DLD1 (cell line): ENCODE data around the gene PTPRN2.
"Not testable (repeated sequence)": the region's sequence is repeated elsewhere in the genome, so short reads cannot be mapped to it uniquely, and the experiment has no call there.

Experiments used
- in situ Hi-C: cut with HindIII; loops from 2 replicates; pipeline ENCODE4 v1.10.0; 2017; ENCODE audit warnings: low sequenced_read_pairs

Gene PTPRN2

DNA sequence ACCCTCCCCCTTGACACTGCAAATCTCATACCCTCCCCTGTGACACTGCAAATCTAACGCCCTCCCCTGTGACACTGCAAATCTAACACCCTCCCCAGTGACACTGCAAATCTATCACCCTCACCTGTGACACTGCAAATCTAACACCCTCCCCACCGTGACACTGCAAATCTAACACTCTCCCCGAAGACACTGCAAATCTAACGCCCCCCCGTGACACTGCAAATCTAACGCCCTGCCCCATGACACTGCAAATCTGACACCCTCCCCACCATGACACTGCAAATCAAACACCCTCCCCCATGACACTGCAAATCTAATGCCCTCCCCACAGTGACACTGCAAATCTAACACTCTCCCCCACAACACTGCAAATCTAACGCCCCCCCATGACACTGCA lies 647.1 kb downstream of the PTPRN2 start:
- in situ Hi-C loops: no loop called here

DNA sequence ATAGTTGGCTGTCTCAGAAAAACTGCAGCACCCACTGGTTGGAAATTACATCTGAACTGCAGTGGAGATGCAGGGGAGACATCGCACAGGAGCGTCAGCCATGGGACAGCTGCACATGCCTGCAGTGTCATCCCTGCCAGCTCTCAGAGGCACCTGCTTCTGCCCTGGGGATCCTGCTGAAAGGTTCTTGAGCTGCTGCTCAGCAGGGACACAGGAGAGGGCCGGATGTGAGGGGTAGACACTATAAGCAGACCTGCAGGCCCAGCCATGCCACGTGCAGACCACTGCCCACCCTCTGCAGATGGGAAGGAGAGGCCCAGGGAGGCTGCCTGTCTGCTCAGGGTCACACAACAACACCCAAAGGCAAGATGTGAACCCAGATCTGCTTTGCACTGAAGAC lies 649.4 kb downstream of the PTPRN2 start:
- in situ Hi-C loops: no loop called here

DNA sequence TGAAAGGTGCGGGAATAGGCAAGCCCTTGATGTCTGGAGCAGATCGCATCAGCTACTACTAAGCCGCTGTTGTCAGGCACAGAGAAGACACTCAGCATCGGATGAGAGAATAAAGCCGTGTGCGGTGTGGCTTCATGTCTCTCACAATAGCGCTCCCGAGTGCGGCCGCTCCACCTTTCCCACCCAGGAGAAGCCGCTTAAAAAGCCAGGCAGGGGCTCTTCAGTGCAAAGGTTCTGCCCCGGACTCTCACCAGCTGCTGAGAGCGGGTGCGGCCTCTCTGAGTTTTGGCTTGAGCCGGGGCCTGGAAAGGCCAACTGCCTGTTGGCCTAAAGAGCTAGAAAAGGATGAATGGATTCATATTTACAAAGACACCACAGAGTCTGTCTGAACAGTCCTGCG lies 650.2 kb downstream of the PTPRN2 start:
- in situ Hi-C loops: no loop called here

DNA sequence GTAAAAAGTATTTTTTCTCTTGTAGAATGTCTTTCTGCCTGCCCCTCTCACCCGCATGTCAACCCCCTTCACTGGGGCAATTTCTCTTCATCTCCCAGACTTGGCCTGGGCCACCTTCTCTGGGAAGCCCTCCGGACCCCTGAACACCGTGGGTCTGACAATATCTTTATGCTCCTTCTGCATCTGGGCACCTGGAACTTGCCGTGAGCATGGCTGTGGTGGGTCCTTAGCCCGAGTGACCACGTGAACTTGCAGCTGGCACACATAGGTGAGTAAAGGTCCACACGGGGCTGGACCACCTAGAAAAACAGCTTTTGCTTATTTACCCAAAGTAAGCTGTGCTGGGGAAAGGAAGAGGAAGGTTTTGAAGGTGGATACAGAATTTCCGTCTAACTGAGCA lies 650.6 kb downstream of the PTPRN2 start:
- in situ Hi-C loops: no loop called here

DNA sequence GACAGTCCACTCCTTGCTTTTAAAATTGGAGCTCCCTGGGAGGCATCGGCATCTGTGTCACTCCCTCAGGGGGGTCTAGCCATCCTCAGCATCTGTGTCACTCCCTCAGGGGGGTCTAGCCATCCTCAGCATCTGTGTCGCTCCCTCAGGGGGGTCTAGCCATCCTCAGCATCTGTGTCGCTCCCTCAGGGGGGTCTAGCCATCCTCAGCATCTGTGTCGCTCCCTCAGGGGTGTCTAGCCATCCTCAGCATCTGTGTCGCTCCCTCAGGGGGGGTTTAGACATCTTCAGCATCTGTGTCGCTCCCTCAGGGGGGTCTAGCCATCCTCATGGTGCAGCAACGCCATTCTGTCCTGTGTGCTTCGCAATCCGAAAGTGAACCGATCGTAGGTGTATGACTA lies 651.9 kb downstream of the PTPRN2 start:
- in situ Hi-C loops: not testable (repeated sequence)

DNA sequence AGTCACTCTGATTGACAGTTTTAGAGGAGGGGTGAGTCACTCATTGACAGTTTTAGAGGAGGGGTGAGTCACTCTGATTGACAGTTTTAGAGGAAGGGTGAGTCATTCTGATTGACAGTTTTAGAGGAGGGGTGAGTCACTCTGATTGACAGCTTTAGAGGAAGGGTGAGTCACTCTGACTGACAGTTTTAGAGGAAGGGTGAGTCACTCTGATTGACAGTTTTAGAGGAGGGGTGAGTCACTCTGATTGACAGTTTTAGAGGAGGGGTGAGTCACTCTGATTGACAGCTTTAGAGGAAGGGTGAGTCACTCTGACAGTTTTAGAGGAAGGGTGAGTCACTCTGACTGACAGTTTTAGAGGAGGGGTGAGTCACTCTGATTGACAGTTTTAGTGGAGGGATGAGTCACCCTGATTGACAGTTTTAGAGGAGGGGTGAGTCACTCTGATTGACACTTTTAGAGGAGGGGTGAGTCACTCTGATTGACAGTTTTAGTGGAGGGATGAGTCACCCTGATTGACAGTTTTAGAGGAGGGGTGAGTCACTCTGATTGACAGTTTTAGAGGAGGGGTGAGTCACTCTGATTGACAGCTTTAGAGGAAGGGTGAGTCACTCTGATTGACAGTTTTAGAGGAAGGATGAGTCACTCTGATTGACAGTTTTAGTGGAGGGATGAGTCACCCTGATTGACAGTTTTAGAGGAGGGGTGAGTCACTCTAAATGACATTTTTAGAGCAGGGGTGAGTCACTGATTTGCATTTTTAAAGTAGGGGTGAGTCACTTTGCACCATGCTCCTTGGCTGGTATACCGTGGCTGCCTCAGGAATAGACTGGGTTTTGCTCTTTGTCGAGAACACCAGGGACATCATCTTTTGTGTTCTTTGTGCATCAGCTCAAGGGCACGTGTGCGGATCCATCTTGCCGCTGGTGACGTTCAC lies 654.1 kb downstream of the PTPRN2 start:
- in situ Hi-C loops: not testable (repeated sequence)

DNA sequence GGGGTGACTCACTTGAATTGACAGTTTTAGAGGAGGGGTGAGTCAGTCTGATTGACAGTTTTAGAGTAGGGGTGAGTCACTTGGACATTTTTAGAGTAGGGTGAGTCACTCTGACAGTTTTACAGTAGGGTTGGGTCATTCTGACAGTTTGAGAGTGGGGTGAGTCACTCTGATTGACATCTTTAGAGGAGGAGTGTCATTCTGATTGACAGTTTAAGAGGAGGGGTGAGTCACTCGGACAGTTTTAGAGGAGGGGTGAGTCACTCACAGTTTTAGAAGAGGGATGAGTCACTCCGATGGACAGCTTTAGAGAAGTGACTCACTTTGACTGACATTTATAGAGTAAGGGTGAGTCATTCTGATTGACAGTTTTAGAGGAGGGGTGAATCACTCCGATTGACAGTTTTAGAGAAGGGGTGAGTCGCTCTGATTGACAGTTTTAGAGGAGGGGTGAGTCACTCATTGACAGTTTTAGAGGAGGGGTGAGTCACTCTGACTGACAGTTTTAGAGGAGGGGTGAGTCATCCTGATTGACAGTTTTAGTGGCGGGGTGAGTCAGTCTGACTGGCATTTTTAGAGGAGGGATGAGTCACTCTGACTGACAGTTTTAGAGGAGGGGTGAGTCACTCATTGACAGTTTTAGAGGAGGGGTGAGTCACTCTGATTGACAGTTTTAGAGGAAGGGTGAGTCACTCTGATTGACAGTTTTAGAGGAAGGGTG lies 655.0 kb downstream of the PTPRN2 start:
- in situ Hi-C loops: no loop called here

DNA sequence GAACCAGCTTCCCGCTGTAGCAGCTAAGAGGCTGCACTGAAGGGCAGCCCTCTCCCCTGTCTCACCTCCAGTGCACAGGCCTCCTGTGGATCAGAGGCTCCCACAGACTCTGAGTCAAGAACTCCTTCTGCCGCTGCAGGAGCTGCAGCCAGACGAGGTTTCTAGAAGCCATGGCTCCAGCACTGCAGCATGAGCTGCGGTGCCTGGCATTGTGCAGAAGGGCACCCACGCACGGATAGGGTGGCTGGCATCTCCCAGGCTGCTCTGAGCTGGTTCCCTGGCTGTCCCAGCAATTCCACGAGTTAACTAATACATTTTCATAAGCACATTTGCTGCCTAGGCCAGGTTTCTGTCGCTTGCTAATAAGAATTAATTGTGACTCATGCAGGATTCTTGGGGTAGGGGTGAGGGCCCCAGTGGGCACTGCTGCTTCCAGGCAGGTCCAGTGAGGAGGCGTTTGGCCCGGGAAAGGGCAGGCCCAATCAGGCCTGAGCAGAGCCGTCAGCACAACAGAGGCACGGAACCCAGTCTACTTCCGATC lies 656.6 kb downstream of the PTPRN2 start:
- in situ Hi-C loops: no loop called here

DNA sequence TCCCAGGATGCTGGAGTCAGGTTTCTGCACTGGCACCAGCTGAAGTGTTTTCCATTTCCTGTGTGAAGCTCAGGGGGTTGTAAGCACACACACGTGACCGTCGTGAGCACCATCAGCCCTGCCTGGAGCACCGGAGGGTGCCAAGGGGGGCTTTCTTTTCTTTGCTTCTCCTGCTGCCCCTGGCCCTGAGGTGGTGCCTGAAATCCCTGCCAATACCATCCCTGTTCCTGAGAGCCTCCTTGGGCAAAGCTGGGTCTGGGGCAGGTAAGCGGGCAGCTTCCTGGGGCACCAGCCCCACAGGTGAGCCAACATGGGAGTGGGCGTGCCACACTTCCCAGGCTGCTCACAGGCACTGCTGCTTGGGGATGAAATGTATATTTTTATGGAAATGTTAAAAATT lies 657.2 kb downstream of the PTPRN2 start:
- in situ Hi-C loops: no loop called here

DNA sequence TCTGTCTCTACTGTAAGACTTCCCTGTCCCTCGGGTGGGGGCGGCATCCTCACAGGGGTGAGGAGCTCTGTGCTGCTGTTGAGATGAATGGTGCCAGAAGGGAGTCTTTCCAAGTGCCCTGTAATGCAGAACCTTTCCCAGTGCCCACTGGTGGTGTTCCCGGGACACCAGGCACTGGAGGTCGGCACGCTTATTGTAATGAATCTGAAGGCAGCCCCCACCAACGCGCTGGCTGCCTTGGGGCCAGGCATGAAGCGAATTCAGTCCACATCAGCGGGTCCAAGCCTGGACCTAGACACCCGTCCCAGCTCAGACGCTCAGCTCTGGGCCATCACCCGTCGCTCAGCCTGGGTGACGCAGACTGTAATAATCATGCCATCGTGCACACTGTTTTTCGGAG lies 658.0 kb downstream of the PTPRN2 start:
- in situ Hi-C loops: no loop called here

DNA sequence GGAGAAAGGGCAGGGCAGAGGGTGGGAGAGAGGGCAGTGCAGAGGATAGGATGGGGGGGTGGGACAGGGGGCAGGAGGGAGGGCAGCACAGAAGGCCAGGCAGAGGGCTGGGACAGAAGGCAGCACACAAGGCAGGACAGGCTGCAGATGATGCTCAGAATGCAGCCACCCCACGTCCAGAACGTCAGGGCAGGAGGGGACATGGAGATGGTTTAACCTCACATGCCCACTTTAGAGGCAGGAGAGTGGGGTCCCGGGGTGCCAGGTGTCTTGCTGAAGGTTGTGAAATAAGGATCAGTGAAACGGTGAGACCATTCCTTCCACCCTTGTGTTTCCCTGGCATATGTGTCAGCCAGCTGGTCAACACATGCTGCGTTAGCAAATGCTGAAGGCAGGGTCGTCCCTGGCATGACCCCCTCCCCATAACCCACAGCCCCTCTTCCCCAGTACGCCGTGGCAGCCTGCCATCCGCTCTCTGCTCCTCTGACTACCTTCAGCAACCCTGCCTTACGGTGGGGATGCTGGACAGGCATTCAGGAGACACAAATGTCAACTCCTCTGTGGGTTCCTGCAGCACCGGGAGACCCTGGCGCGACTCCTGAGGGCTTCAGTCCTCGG lies 658.7 kb downstream of the PTPRN2 start:
- in situ Hi-C loops: no loop called here

DNA sequence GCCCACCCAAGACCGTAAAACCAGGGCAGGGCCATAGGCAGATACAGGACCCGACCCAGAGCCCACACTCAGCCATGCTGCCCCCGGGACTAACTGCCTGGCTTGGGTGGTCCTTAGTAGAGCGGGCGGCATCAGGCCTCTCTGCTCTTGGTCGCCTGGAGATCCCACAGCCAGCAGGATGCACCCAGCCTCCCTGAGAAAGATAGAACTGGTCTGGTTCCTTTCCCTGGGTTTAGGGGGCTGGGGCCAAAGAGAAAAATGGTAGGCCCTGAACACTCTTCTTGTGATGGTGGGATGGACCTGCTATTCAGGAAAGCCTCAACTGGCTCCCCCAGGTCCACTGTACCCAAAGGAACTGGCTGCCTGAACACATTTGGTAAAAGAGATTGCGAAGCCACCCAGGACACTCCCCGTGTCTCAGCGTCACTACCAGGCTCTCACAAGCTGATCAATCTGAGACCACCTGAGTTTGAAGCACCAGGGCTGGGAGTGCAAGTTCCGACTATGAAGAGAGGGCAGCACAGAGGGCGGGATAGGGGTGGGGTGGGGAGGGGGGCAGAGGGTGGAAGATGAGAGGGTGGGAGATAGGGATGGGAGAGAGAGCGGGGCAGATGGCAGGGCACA lies 659.3 kb downstream of the PTPRN2 start:
- in situ Hi-C loops: no loop called here

DNA sequence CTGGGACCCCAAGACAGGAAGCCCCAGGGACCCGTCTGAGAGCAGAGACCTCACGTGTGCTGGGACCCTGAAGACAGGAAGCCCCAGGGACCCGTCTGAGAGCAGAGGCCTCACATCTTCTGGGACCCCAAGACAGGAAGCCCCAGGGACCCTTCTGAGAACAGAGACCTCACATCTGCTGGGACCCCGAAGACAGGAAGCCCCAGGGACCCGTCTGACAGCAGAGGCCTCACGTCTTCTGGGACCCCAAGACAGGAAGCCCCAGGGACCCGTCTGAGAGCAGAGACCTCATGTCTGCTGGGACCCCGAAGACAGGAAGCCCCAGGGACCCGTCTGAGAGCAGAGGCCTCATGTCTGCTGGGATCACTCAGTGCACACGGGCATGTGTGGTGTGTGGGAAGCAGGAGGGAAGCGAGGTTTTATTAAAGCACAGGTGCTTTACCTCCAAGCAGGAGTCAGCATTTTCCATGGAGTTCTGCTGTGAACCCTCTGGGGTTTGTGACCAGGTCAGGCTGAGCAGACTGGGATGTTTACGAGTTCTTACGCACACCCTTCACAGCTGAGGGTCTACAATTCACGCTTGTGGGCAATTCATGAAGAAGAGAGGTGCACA lies 660.2 kb downstream of the PTPRN2 start:
- in situ Hi-C loops: no loop called here

DNA sequence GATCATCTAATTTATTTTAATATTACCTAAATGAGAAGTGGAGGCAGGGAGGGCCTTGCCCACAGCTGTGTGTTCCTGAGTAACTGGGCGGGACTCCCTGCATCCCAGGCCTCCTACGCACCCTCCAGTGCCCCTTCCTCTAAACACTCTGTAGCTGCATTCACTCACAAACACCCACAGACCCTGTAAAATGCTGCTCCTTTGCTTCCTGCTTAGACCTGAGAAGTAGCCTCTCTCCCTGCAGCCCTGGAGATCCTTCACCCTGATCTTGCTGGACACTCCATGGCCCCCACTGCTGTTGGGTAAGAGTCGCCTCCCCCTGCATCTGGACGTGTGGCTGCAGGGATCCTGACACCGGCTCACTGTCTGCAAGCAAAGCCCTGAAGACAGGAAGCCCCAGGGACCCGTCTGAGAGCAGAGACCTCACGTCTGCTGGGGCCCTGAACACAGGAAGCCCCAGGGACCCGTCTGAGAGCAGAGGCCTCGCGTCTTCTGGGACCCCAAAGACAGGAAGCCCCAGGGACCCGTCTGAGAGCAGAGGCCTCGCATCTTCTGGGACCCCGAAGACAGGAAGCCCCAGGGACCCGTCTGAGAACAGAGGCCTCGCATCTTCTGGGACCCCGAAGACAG lies 661.0 kb downstream of the PTPRN2 start:
- in situ Hi-C loops: no loop called here

DNA sequence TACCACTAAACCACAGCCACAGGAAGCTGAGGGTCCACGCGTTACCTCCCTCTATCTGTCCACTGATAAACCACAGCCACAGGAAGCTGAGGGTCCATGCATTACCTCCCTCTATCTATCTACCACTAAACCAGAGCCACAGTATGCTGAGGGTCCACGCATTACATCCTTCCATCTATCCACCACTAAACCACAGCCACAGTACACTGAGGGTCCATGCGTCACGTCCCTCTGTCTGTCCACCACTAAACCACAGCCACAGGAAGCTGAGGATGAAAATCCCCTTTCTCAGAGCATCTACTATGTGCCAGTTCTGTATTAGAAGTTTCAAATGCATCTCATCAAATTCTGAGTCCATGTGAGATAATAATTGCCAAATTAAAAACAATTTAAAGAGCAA lies 661.5 kb downstream of the PTPRN2 start:
- in situ Hi-C loops: no loop called here

DNA sequence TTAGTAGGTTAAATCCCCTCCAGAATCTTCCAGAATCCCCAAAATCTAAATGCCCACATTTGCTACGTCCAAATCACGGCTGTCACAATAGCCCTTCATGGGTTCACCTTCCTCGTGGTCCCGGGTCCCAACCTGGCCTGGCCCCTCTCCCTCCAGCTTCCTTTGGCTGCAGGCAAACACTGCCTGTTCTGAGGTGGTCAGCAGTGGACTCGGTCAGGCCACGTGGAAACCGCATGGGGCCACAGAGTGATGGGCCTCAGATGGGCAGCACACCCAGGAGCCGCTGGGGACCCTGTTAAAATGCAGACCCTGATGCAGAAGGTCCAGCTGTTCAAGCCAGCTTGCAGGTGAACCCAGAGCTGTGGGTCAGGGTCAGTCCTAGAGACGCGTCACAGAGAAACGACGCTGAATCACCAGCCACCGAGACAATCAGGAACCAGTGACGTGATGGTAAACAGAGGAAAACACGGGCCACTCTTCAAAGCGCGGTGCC lies 662.2 kb downstream of the PTPRN2 start:
- in situ Hi-C loops: no loop called here

DNA sequence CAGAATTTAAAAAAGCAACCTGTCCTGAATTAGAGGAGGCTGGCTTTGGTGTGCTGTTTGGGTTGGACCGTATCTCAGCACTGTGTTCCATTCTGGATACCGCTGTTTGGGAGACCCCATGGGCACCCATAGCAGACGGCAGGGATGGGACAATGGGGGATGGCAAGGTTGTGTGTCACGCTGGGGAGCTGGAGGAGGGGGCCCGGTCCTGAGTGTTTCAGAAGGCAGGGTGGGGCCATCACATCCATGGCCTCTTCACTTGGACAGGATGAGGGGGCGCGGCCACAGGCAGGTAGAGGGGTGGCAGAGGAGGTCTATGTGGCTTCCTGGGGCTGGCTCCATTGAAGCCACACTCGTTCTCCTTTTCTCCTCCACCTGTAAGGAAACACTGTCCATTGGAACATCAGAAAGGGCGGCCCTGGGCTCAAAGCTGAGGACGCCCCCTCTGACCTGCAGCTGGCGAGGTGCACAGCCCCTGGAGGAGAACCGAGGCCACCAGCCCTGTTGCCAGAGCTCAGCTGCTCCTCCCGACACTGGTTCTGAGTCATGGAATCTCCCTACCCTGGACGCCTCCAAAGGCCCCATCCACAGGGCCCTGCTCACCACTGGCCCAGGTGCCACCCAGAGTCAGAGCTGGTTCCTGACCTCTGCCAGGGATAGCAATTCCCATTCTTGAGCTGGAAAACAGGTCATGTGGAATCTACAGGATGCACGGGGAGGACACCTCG lies 663.6 kb downstream of the PTPRN2 start:
- in situ Hi-C loops: no loop called here

DNA sequence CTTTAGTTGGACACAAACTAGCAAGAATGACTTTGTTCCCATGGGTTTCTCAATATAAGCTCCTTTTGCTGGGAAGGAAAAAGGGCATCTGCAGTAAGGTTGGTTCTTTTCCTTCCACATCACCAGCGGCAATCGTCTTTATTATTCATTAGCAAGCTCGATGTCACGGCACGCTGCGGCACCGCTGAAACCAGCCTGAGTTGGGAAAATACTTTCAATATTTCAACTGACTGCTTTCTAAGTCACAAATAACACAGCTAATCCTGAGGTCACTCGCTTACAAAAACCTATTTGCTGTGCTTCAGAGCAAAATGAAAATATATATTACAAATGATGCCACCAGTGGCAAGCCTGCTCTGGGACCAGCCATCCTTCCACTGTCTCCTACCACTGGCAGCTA lies 665.0 kb downstream of the PTPRN2 start:
- in situ Hi-C loops: no loop called here

DNA sequence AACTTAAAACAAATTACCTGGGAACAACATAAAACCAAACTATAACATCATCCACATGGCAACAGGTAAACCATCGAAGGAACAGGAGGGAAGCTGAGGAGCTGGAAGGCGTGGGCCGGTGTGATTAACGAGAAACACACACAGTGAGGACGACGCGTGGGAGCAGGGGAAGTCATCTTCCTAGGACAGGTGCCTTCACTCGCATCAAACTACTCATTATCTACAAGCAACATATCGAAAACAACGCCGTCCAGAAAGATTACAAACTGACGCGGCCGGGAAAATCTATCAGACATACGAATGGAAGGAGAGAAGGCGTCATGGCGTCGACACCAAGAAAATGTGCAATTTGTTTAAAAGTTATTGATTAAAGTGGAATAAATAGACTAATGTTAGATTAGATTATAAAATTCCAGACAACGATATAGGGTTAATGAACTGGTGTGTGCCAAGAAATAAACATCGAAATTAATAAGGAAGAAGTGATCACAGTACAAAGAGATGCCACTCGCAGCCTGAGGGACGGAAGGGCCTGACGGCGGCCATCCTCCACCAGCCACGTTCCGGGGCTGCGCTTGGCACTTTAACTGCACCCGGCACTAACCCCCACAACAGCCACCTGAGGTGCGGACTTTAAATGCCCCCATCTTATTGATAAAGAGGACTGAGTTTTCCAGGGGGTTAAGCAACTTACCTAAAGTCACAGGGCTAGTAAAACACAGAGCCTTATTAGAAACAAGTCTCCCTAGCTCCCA lies 669.1 kb downstream of the PTPRN2 start:
- in situ Hi-C loops: no loop called here
